ENCODE measurements around the gene FAM13B.

- TF ChIP-seq, protein P1, sequence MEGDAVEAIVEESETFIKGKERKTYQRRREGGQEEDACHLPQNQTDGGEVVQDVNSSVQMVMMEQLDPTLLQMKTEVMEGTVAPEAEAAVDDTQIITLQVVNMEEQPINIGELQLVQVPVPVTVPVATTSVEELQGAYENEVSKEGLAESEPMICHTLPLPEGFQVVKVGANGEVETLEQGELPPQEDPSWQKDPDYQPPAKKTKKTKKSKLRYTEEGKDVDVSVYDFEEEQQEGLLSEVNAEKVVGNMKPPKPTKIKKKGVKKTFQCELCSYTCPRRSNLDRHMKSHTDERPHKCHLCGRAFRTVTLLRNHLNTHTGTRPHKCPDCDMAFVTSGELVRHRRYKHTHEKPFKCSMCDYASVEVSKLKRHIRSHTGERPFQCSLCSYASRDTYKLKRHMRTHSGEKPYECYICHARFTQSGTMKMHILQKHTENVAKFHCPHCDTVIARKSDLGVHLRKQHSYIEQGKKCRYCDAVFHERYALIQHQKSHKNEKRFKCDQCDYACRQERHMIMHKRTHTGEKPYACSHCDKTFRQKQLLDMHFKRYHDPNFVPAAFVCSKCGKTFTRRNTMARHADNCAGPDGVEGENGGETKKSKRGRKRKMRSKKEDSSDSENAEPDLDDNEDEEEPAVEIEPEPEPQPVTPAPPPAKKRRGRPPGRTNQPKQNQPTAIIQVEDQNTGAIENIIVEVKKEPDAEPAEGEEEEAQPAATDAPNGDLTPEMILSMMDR (IDR thresholded peaks at IDR 0.05) = no peak
- TF ChIP-seq POLR2A (IDR thresholded peaks at IDR 0.05) = no peak
- no peak for TF ChIP-seq POLR2AphosphoS5 (IDR thresholded peaks at IDR 0.05)
Observed at GRCh38 chr5:138067945-138068344, 35.1 kb upstream of the FAM13B start.

Measured in transverse colon (tissue), 4 donors.